K562 treated with DMSO at 1 percent for 4 hours (cell line): ENCODE data around the gene NRIP3. TPM values are rescaled to one million over a fixed set of nuclear protein-coding genes. Genes with fewer than 3 reads are reported as not detected.

Source experiments
- total RNA-seq: library from RNA; unstranded; fragments of 300-600 nt; gene quantifications from 2 replicates; pipeline ENCODE4 v1.2.3, GENCODE V29; 2022; ENCODE audit not compliant: insufficient read depth

NRIP3 gene
- total RNA-seq = 8.0 and 13.3 TPM in 2 replicates

GRCh38 chr11:9003573-9004182 is at the start of gene NRIP3:
Gene NRIP3, minus strand, starts transcription at chr11:9004001. Its CDS starts 66 bp downstream, at chr11:9003935.

GRCh38 chr11:8964324-8965320 is 39.2 kb downstream of the NRIP3 start, which contains the start of gene TMEM9B:
Gene TMEM9B, minus strand, starts transcription at chr11:8964442. Its CDS starts 129 bp downstream, at chr11:8964313.

DNA sequence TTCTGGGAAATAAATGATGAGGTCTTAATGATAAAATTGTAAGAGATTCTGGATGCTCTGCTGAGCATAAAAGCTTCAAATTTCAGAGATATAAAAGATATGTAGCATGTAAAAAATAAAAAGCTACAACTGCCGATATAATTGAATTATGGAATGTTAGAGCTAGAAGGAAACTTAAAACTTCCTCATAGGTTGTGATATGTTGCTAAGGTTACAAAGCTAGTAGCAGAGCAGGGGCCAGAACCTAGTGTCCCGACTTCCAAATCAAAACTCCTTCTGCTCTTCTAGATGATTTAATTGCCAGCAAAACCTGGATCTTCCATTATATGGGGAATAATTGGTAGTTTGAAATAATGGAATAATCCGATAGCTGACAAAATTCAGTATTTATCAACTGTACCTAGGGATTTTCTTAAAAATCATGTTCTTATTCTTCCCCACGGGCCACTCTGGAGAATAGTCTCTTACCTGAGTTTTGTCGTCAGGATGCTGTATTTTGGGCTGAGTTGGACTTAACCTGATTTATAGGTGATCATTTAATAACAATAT is 61.2 kb downstream of the NRIP3 start, which contains the start of gene ASCL3:
Gene ASCL3 (minus strand): TSS at position 499 of the 549 bp plus-strand sequence. CDS start 4,855 bp downstream, outside the sequence.

GRCh38 chr11:8932564-8933180 is 71.1 kb downstream of the NRIP3 start, which contains the start of gene C11orf16:
Gene C11orf16, minus strand, starts transcription at chr11:8932947. Its CDS starts 639 bp downstream, at chr11:8932308.

Other genes starting within 250 kb of the NRIP3 start
- gene AKIP1, start 92.8 kb downstream of the NRIP3 start, total RNA-seq = 32.8 and 60.1 TPM in 2 replicates
- gene C11orf16, start 71.1 kb downstream of the NRIP3 start, total RNA-seq = not detected in 2 replicates
- not detected in 2 replicates for gene ASCL3, start 61.0 kb downstream of the NRIP3 start, total RNA-seq
- gene TMEM9B, start 39.6 kb downstream of the NRIP3 start, total RNA-seq = 13.5 and 14.9 TPM in 2 replicates
- gene SCUBE2, start 87.6 kb upstream of the NRIP3 start, total RNA-seq = 0.27 TPM in 1 of 2 replicates, not detected in the other